SU-DHL-6 (cell line): ENCODE results near the gene LBH.

Source experiments
- H2AFZ ChIP-seq: fragments of 200-600 bp; sonication (generic); 2 replicates; pipeline ENCODE4 v1.6.1; 2014; ENCODE audit warnings: low read depth, mild to moderate bottlenecking, moderate library complexity, mixed read lengths, antibody characterized with exemption, low read length; ENCODE audit not compliant: severe bottlenecking
- H3F3A ChIP-seq: fragments of 200-600 bp; shearing (Covaris generic); 2 replicates; pipeline ENCODE4 v1.6.0; 2016; ENCODE audit warnings: antibody characterized with exemption, mild to moderate bottlenecking; ENCODE audit not compliant: insufficient read depth
- H3K27ac ChIP-seq: fragments of 200-600 bp; sonication (generic); 2 replicates; pipeline ENCODE4 v1.5.1; 2016; ENCODE audit warnings: low read depth, mild to moderate bottlenecking, low read length, moderate library complexity, mixed read lengths
- H3K27me3 ChIP-seq: fragments of 200-600 bp; sonication (generic), shearing (Covaris generic); 2 replicates; pipeline ENCODE4 v1.6.0; 2014; ENCODE audit warnings: mild to moderate bottlenecking, low read length
- H3K36me3 ChIP-seq: fragments of 200-600 bp; sonication (generic); 2 replicates; pipeline ENCODE4 v1.6.1; 2014; ENCODE audit warnings: mild to moderate bottlenecking, low read length, mixed read lengths
- H3K4me2 ChIP-seq: fragments of 300-600, 200-600 bp; shearing (Covaris generic), sonication (generic); 2 replicates; pipeline ENCODE4 v1.6.0; 2014; ENCODE audit warnings: low read length, low read depth, mild to moderate bottlenecking; ENCODE audit not compliant: poor library complexity, severe bottlenecking
- H3K4me3 ChIP-seq: fragments of 200-600 bp; sonication (generic); 2 replicates; pipeline ENCODE4 v1.5.1; 2014; ENCODE audit warnings: antibody characterized with exemption, low read length, mild to moderate bottlenecking, mixed read lengths; ENCODE audit not compliant: insufficient read depth, poor library complexity, severe bottlenecking
- H3K79me2 ChIP-seq: fragments of 200-600 bp; sonication (generic); 2 replicates; pipeline ENCODE4 v1.6.1; 2014; ENCODE audit warnings: mild to moderate bottlenecking, low read length, moderate library complexity; ENCODE audit not compliant: insufficient read depth
- H3K9ac ChIP-seq: fragments of 200-600 bp; sonication (generic); 2 replicates; pipeline ENCODE4 v1.7.0; 2014; ENCODE audit warnings: mild to moderate bottlenecking, low read length
- H3K9me2 ChIP-seq: fragments of 200-600 bp; sonication (generic); replicated peaks from 2 replicates; pipeline ENCODE4 v1.6.1; 2014; ENCODE audit warnings: low read length; ENCODE audit not compliant: insufficient read depth
- H3K9me3 ChIP-seq: fragments of 200-600 bp; sonication (generic); 2 replicates; pipeline ENCODE4 v1.6.1; 2014; ENCODE audit warnings: low read length, mixed read lengths; ENCODE audit not compliant: insufficient read depth
- H4K20me1 ChIP-seq: fragments of 200-600 bp; sonication (generic); 2 replicates; pipeline ENCODE4 v1.6.1; 2014; ENCODE audit warnings: low read depth, mild to moderate bottlenecking, antibody characterized with exemption, low read length, moderate library complexity, mixed read lengths
- EZH2phosphoT487 ChIP-seq: fragments of 200-600 bp; sonication (generic), shearing (Covaris generic); conservative IDR thresholded peaks from 2 replicates; pipeline ENCODE4 v1.6.1; 2018; ENCODE audit warnings: mild to moderate bottlenecking, antibody characterized with exemption, low read length, moderate library complexity, mixed read lengths
- TF ChIP-seq, protein P1 (sequence below): fragments of 200-600 bp; sonication (generic); IDR thresholded peaks from one replicate; pipeline ENCODE4 v1.5.1; 2017; ENCODE audit warnings: antibody characterized with exemption, mild to moderate bottlenecking, low read length, moderate library complexity; ENCODE audit not compliant: insufficient read depth, poor library complexity, severe bottlenecking

Gene LBH

DNA sequence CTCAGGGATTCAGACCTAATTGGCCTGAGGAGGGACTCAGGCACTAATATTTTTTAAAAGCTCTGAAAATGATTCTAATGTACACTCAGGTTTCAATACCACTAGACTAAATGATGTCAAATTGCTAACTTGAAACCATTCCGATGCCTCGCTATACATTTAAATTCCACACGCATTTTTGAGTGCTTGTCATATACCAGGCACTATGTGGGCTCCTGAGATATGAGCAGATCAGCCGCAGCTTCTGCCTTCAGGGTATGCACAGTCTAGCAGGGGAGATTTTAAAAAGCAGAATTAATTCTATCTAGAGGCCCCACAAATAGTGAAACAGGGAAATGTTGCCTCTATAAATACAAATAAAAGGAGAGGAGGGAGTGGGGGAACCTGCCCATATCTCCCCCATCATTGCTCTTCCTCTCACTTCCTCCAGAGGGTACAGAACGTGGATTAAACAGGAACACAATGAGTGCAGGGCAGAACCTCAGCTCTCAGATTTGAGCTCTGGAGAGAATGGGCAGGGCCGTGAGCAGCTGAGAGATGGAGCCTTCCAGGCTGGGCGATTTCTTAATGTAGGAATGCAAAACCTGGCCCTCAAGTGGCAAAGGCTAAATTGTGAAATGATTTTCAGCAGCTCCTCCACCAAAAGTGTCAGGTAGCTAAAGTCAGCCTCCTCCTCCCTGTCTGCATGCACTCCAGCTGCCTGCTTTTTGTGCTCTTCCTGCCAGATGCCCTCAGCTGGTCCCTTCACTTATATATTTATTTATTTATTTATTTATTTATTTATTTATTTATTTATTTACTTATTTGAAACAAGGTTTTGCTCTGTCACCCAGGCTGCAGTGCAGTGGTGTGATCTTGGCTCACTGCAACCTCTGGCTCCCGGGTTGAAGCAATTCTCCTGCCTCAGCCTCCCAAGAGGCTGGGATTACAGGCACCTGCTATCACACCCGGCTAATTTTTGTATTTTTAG lies 24.6 kb upstream of the LBH start:
- no peaks in the 10 kb centered on the region for H3K9me2 ChIP-seq
- no peak for TF ChIP-seq EZH2phosphoT487
- TF ChIP-seq, protein P1, sequence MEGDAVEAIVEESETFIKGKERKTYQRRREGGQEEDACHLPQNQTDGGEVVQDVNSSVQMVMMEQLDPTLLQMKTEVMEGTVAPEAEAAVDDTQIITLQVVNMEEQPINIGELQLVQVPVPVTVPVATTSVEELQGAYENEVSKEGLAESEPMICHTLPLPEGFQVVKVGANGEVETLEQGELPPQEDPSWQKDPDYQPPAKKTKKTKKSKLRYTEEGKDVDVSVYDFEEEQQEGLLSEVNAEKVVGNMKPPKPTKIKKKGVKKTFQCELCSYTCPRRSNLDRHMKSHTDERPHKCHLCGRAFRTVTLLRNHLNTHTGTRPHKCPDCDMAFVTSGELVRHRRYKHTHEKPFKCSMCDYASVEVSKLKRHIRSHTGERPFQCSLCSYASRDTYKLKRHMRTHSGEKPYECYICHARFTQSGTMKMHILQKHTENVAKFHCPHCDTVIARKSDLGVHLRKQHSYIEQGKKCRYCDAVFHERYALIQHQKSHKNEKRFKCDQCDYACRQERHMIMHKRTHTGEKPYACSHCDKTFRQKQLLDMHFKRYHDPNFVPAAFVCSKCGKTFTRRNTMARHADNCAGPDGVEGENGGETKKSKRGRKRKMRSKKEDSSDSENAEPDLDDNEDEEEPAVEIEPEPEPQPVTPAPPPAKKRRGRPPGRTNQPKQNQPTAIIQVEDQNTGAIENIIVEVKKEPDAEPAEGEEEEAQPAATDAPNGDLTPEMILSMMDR: no peak
- no peak overlapping the region for H3K4me2 ChIP-seq
- H3K79me2 ChIP-seq: no peaks in the 10 kb centered on the region
- H3K36me3 ChIP-seq: no peaks in the 10 kb centered on the region
- no peak overlapping the region for H3K4me3 ChIP-seq
- H2AFZ ChIP-seq: no peak overlapping the region
- no peaks in the 10 kb centered on the region for H4K20me1 ChIP-seq
- no peak overlapping the region for H3K9ac ChIP-seq
- H3K9me3 ChIP-seq: no peaks in the 10 kb centered on the region
- no peak overlapping the region for H3K27ac ChIP-seq
- no peaks in the 10 kb centered on the region for H3F3A ChIP-seq
- no peaks in the 10 kb centered on the region for H3K27me3 ChIP-seq

DNA sequence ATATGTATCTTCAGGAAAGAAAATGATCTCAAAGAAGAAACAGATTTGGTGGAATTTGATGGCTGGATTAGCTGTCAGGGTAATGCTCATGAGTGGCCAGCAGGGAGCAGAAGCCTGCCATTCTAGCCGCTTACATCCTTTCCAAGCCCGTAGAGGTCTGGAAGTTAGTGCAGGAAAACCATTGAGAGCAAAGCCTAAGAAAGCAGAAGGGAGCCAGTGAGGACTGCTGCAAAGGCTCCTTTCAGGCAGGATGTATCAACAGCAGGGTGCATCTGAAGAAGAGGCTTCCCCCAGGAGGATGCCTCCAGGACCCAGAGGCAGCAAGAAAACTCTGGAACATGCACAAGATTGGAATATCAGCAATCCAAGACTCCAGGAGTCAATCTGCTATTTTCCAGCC lies 22.9 kb upstream of the LBH start:
- no peaks in the 10 kb centered on the region for H3F3A ChIP-seq
- H3K9me3 ChIP-seq: no peaks in the 10 kb centered on the region
- H4K20me1 ChIP-seq: no peaks in the 10 kb centered on the region
- no peak overlapping the region for H3K4me2 ChIP-seq
- H3K9me2 ChIP-seq: no peaks in the 10 kb centered on the region
- TF ChIP-seq EZH2phosphoT487: no peak
- TF ChIP-seq, protein P1: peak; percentile 83
- no peak overlapping the region for H3K4me3 ChIP-seq
- no peaks in the 10 kb centered on the region for H3K27me3 ChIP-seq
- no peaks in the 10 kb centered on the region for H3K36me3 ChIP-seq
- no peak overlapping the region for H3K27ac ChIP-seq
- H2AFZ ChIP-seq: no peak overlapping the region
- no peaks in the 10 kb centered on the region for H3K79me2 ChIP-seq
- H3K9ac ChIP-seq: no peak overlapping the region

DNA sequence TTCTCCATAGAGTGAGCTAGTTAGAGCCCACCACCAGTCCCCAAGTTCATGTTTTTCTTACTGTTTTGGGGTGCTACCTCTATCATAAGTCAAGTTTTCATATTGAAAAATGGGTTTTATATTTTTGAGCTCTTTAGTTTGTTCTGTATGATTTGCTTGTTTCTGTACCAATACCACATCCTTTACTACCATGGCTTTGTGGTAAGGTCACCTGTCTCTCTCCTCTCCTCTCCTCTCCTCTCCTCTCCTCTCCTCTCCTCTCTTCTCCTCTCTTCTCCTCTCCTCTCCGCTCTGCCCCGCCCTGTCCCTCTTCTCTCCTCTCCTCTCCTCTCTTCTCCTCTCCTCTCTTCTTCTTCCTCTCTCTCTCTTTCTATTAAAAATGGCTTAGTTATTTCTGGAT lies 22.1 kb upstream of the LBH start:
- Histone ChIP-seq H3F3A (no peaks in the 10 kb centered on the region), H3K27ac (no peak overlapping the region), H2AFZ (no peak overlapping the region), H3K36me3 (no peaks in the 10 kb centered on the region), H3K4me2 (no peak overlapping the region), H4K20me1 (no peaks in the 10 kb centered on the region), H3K9me3 (no peaks in the 10 kb centered on the region), H3K79me2 (no peaks in the 10 kb centered on the region), H3K27me3 (no peaks in the 10 kb centered on the region), H3K9me2 (no peaks in the 10 kb centered on the region), H3K4me3 (no peak overlapping the region), H3K9ac (no peak overlapping the region)
- TF ChIP-seq, protein P1: no peak
- TF ChIP-seq EZH2phosphoT487: no peak
